Measurements from ENCODE around the gene IL12B.
"Not testable (repeated sequence)": the region's sequence is repeated elsewhere in the genome, so short reads cannot be mapped to it uniquely, and the experiment has no call there.

IL12B gene

DNA sequence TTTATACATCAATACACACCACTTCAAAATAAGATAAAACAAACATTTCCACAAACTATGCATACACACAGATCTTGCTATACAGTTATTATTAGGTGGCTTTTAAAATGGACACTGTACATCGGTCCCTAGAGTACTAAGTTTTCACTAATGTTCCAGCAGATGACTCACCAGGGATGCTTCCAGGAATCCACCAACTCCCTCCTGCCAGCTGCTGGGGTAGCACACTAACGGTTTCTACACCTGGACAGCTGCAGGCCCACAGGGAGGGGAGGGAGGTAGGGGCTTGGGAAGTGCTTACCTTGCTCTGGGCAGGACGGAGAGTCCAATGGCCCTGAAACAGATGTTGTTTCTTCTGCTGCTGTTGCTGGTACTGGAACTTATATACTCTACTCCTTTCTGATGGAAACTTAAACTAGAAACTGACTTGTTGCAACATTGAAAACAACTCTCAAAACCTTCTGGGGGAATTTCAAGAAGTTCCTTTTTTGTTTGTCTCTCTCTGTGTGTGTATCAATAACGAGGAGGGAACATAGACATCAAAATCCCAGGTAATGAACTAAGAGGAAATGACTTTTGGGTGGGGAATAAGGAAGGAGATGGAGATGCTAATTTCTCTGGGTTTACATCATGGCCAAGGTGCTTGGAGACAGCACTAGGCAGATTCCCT, at the start of gene IL12B:
TSS of gene IL12B (minus strand) at position 357 of the 670 bp plus-strand sequence. CDS start 3,705 bp downstream, outside the sequence.
- peak within 1 kb of the TSS; percentile 58 for H3K27ac ChIP-seq
- TF ChIP-seq, protein P1, sequence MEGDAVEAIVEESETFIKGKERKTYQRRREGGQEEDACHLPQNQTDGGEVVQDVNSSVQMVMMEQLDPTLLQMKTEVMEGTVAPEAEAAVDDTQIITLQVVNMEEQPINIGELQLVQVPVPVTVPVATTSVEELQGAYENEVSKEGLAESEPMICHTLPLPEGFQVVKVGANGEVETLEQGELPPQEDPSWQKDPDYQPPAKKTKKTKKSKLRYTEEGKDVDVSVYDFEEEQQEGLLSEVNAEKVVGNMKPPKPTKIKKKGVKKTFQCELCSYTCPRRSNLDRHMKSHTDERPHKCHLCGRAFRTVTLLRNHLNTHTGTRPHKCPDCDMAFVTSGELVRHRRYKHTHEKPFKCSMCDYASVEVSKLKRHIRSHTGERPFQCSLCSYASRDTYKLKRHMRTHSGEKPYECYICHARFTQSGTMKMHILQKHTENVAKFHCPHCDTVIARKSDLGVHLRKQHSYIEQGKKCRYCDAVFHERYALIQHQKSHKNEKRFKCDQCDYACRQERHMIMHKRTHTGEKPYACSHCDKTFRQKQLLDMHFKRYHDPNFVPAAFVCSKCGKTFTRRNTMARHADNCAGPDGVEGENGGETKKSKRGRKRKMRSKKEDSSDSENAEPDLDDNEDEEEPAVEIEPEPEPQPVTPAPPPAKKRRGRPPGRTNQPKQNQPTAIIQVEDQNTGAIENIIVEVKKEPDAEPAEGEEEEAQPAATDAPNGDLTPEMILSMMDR (conservative IDR thresholded peaks at IDR 0.05): no peak

DNA sequence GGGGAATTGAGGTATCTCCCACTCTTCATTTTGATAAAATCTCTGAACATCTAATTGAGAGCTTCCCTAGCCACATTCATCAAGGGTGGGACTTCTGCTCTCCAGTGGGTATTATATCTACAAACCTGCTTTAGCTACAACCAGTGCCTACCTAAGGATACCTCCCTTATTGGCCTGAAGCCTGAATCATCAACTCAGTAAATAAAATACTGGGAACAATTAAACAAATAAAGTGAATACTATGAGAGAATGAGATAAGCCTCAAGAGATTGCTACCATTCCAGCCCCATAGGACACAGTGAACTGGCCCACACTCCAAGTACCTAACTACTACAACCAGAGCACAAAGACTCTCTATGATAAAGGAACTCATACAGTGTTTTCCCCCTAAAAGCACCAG, 47.4 kb upstream of the IL12B start:
- TF ChIP-seq, protein P1 (conservative IDR thresholded peaks at IDR 0.05): no peak
- peak overlapping the region; percentile 43 for H3K27ac ChIP-seq

DNA sequence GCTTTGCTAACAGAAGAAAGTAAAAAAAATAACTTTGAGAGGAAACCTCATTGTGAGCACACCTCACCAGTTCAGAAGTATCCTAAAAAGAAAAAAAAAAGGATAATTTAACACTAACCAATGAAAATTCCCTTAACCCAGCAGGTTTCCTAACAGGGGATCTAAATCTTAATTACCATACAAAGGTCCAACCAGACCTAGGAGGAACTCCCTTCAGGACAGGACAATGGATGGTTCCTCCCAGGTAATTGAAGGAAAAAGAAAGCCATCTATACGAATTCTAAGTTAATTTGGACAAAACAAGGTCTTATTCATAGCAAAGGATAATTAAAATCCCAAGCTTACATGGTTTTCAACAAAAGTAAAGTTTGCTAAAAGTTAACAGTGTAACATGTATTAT, 37.6 kb upstream of the IL12B start:
- not testable (repeated sequence) for H3K27ac ChIP-seq

DNA sequence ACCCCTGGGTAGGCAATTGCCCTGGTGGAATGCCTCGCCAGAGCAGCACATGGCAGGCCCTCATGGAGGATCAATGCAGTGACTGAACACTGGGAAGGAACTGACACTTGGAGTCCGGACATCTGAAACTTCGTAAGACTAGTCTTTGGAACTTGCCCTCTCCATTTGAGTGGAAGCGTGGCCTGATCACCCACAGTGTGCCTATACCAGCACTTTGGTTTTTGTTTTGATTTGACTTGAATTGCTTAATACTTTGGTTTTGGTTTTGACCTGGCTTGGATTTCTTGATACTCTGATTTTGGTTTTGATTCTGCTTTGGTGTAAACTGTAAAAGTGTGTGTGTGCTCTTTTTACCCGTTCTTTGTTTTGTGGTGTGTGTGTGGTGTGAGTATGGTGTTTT, 36.5 kb upstream of the IL12B start:
- not testable (repeated sequence) for H3K27ac ChIP-seq

DNA sequence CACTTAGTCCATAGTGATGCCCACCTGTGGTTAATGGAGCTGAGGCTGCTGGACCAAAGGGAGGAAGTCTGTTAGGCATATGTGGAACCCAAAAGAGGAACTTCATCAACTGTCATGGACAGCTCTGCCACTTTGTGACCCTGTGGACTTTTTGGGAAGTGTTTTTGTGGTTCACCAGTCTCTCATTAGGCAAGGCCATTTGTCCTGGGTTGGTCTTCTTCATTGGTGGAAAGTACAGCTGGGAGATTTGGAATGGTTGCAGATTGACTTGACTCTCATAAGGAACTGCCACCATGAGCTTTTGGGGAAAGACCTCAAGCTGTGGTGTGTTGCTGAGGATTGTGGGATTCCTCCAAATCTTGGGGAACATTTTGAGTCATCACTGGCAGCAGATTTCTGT, 31.9 kb upstream of the IL12B start:
- H3K27ac ChIP-seq: no peak overlapping the region
- TF ChIP-seq, protein P1 (conservative IDR thresholded peaks at IDR 0.05): no peak

DNA sequence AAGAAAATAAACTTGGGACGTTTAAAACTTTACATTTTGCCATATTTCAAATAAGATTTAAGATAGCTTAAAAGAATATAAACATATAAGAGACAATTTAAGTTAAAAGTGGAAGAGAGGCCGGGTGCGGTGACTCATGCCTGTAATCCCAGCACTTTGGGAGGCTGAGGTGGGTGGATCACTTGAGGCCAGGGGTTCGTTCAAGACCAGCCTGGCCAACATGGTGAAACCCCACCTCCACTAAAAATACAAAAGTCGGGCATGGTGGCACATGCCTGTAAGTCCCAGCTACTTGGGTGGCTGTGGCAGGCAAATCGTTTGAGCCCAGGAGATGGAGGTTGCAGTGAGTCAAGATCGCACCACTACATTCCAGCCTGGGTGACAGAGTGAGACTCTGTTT, 29.6 kb upstream of the IL12B start:
- H3K27ac ChIP-seq: not testable (repeated sequence)

DNA sequence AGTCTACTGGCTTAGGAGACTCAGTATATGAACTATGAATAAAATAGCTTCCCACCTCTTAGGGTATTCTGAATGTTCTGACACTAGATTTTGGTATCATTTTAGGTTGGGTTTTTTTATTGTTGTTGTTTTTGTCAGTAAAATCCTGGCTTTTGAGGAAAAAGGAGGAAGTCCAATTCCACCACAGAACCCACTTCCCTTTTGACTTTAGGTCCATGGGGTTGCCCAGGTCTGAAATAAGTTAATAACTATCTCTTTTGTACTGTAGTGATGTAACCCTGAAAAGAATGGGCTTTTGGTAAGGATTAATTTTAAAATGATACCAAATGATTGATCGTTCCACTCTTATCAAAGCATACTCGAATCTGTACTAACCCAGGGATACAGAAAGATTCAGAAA, 29.1 kb upstream of the IL12B start:
- TF ChIP-seq, protein P1 (conservative IDR thresholded peaks at IDR 0.05): no peak
- H3K27ac ChIP-seq: no peak overlapping the region

DNA sequence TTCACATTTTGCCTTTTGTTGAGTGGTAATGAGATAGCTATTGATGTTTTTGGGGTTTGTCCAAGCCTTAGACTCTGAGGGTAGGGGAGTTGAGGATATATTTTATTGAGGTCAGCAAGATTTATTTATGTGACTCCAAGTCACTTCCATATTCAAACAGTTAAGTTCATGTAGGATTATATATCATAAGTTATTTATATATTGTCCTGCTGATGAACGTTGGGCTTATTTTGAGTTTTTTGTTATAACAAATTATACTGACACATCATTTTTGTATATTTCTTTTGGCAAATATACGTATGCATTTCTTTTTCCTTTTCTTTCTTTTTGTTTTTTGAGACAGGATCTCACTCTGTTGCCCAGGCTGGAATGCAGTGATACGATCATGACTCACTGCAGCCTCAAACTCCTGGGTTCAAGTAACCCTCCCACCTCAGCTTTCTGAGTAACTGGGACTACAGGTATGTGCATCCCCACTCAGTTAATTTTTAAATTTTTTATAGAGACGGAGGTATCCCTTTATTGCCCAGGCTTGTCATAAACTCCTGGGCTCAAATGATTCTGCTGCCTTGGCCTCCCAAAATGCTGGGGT, 23.5 kb upstream of the IL12B start:
- H3K27ac ChIP-seq: no peak overlapping the region
- TF ChIP-seq, protein P1 (conservative IDR thresholded peaks at IDR 0.05): no peak

DNA sequence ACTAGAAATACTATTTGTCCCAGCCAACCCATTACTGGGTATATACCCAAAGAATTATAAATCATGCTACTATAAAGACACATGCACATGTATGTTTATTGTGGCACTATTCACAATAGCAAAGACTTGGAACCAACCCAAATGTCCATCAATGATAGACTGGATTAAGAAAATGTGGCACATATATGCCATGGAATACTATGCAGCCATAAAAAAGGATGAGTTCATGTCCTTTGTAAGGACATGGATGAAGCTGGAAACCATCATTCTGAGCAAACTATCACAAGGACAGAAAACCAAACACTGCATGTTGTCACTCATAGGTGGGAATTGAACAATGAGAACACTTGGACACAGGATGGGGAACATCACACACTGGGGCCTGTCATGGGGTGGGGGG, 20.4 kb upstream of the IL12B start:
- not testable (repeated sequence) for H3K27ac ChIP-seq

DNA sequence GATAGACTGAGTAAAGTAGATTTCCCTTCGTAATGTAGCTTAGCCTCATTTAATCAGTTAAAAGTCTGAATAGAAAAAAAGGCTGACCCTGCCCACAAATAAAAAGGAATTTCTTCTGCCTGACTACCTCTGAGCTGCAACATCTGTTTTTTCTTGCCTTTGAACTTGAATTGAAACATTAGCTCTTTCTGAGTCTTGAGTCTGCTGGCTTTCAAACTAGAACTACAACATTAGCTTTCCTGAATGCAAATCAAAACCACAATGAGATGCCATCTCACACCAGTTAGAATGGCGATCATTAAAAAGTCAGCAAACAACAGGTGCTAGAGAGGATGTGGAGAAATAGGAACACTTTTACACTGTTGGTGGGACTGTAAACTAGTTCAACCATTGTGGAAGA, 19.9 kb upstream of the IL12B start:
- H3K27ac ChIP-seq: not testable (repeated sequence)
